MCF 10A (cell line): Measurements from ENCODE around the gene SLC16A5. TPM values are rescaled to one million over a fixed set of nuclear protein-coding genes. Genes with fewer than 3 reads are reported as not detected.
A peak's percentile ranks its signal among the peaks of the same experiment; 100 is the strongest.
"Not testable (repeated sequence)": the region's sequence is repeated elsewhere in the genome, so short reads cannot be mapped to it uniquely, and the experiment has no call there.

Source experiments
- BruUV-seq: library from RNA; stranded (reverse); fragments of 400-500 nt; replicated peaks from 2 replicates; lab custom pipeline; 2021; lab: Mats Ljungman, UMichigan
- CTCF ChIA-PET: fragments of 300-600 bp; sonication (Branson Sonifier 250); formaldehyde crosslinking; extraction: SDS; loops from one replicate; lab custom pipeline; 2021; ENCODE audit warnings: antibody characterized with exemption, inconsistent platforms; lab: Yijun Ruan, JAX
- POLR2A ChIA-PET: fragments of 300-600, 350-650 bp; sonication (Branson Sonifier 250); formaldehyde crosslinking; extraction: SDS; loops from one replicate; lab custom pipeline; 2020; ENCODE audit warnings: antibody characterized with exemption, inconsistent platforms; lab: Yijun Ruan, JAX
- DNase-seq: peaks from one replicate; pipeline ENCODE4 v3.0.0-alpha.2; 2018; ENCODE audit not compliant: unreplicated experiment
- H3K27ac Mint-ChIP-seq: one replicate; pipeline ENCODE4 v1.8.0; 2022; ENCODE audit warnings: mild to moderate bottlenecking, low read depth, mixed read lengths; ENCODE audit not compliant: unreplicated experiment
- H3K27me3 Mint-ChIP-seq: one replicate; pipeline ENCODE4 v1.8.0; 2022; ENCODE audit warnings: mixed read lengths; ENCODE audit not compliant: insufficient read depth, unreplicated experiment
- H3K36me3 Mint-ChIP-seq: one replicate; pipeline ENCODE4 v1.8.0; 2022; ENCODE audit warnings: mild to moderate bottlenecking, moderate library complexity, mixed read lengths; ENCODE audit not compliant: insufficient read depth, unreplicated experiment
- H3K4me1 Mint-ChIP-seq: one replicate; pipeline ENCODE4 v1.8.0; 2022; ENCODE audit warnings: mixed read lengths; ENCODE audit not compliant: insufficient read depth, unreplicated experiment
- H3K4me3 Mint-ChIP-seq: one replicate; pipeline ENCODE4 v1.8.0; 2022; ENCODE audit warnings: mild to moderate bottlenecking, moderate library complexity, mixed read lengths; ENCODE audit not compliant: unreplicated experiment
- H3K9me3 Mint-ChIP-seq: one replicate; pipeline ENCODE4 v1.8.0; 2022; ENCODE audit warnings: mixed read lengths; ENCODE audit not compliant: unreplicated experiment
- CTCF ChIP-seq: fragments of 200-600 bp; IDR thresholded peaks from one replicate; pipeline ENCODE4 v1.8.0; 2022; ENCODE audit warnings: antibody characterized with exemption, mild to moderate bottlenecking; ENCODE audit not compliant: unreplicated experiment
- intact Hi-C: fragments of 100-400 bp; cut with micrococcal nuclease; formaldehyde crosslinking; loops from 2 replicates; pipeline ENCODE4 v1.14.1; 2022
- total RNA-seq: library from RNA; stranded (reverse); gene quantifications from 2 replicates; pipeline ENCODE4 v1.2.3, GENCODE V29; 2022

The SLC16A5 gene
- total RNA-seq, 1 experiment from 2014 or later, result 26.0 TPM

GRCh38 chr17:75131278-75132017 lies 43.7 kb downstream of the SLC16A5 start, which contains the start of gene NT5C:
TSS of gene NT5C (minus strand) at chr17:75131742. CDS start at chr17:75131707, 35 bp downstream.
- ChIA-PET CTCF (interaction anchor here (0.6 to 8.2 kb wide), 14 partner anchors 12 to 189 kb away, joined by 3 to 100 read pairs (median 4); partner anchors contain the start of gene ARMC7), POLR2A (interaction anchor here (0.6 to 4.4 kb wide), 18 partner anchors 8 to 220 kb away, joined by 3 to 32 read pairs (median 4); partner anchors contain the start of genes ARMC7, JPT1, MRPL58 and NUP85)
- peak; percentile 72 for DNase-seq
- no peaks in the 10 kb centered on the region for H3K27me3 Mint-ChIP-seq
- intact Hi-C loops, result loop anchor here (1.0 kb wide), 2 partner anchors 17 to 40 kb away; no protein-coding TSS in a partner anchor
- H3K27ac Mint-ChIP-seq, result peak within 1 kb of the TSS; percentile 63
- peaks cover 14% of the 10 kb centered on the region for H3K36me3 Mint-ChIP-seq
- BruUV-seq, result no TSS peak
- peaks cover 7% of the 10 kb centered on the region for H3K4me1 Mint-ChIP-seq
- TF ChIP-seq CTCF, result peak; percentile 79
- no peaks in the 10 kb centered on the region for H3K9me3 Mint-ChIP-seq
- peak within 1 kb of the TSS; percentile 84 for H3K4me3 Mint-ChIP-seq

GRCh38 chr17:75132018-75133000 lies 44.6 kb downstream of the SLC16A5 start:
- Mint-ChIP-seq H3K27ac (peak overlapping the region; percentile 63), H3K36me3 (peaks cover 14% of the 10 kb centered on the region), H3K4me3 (peak overlapping the region; percentile 84)
- DNase-seq, H3K4me1 Mint-ChIP-seq, intact Hi-C loops, H3K9me3 Mint-ChIP-seq, H3K27me3 Mint-ChIP-seq: not testable (repeated sequence)
- ChIA-PET POLR2A (interaction anchor here (0.6 to 4.4 kb wide), 15 partner anchors 9 to 140 kb away, joined by 3 to 32 read pairs (median 5); partner anchors contain the start of genes ARMC7, JPT1 and NUP85), CTCF (interaction anchor here (0.7 to 8.2 kb wide), 9 partner anchors 18 to 176 kb away, joined by 3 to 100 read pairs (median 5); partner anchors contain the start of gene ARMC7)
- BruUV-seq, result TSS peak; percentile 43

- Mint-ChIP-seq H3K36me3 (peaks cover 18% of the 10 kb centered on the region), H3K4me1 (peaks cover 7% of the 10 kb centered on the region), H3K9me3 (no peaks in the 10 kb centered on the region), H3K27ac (no peak overlapping the region), H3K4me3 (no peak overlapping the region), H3K27me3 (no peaks in the 10 kb centered on the region)
- no peak for DNase-seq
- BruUV-seq, result no TSS peak
- no peak for TF ChIP-seq CTCF
- CTCF ChIA-PET, result interaction anchor here (1.3 to 8.2 kb wide), 5 partner anchors 18 to 72 kb away, joined by 5 to 100 read pairs (median 23); no protein-coding TSS in a partner anchor
- intact Hi-C loops, result no loop called here
- POLR2A ChIA-PET, result interaction anchor here (0.6 to 4.4 kb wide), 6 partner anchors 10 to 32 kb away, joined by 3 to 24 read pairs (median 4); partner anchors contain the start of gene JPT1
These were observed 45.2 kb downstream of the SLC16A5 start for GRCh38 chr17:75133001-75133400.

- H3K27ac Mint-ChIP-seq, result not testable (repeated sequence)
- CTCF ChIA-PET, result interaction anchor here (0.6 to 8.2 kb wide), 7 partner anchors 9 to 106 kb away, joined by 3 to 100 read pairs (median 4); no protein-coding TSS in a partner anchor
- peaks cover 26% of the 10 kb centered on the region for H3K36me3 Mint-ChIP-seq
These were observed 46.0 kb downstream of the SLC16A5 start for GRCh38 chr17:75133607-75134347.

More at GRCh38 chr17:75133607-75134347, 46.0 kb downstream of the SLC16A5 start:
- H3K4me1 Mint-ChIP-seq, BruUV-seq, intact Hi-C loops, H3K9me3 Mint-ChIP-seq, DNase-seq, H3K27me3 Mint-ChIP-seq, H3K4me3 Mint-ChIP-seq: not testable (repeated sequence)
- POLR2A ChIA-PET, result interaction anchor here (0.6 to 4.4 kb wide), 5 partner anchors 13 to 50 kb away, joined by 3 to 24 read pairs (median 3); partner anchors contain the start of gene JPT1
